HepG2 (cell line): ENCODE measurements around the gene PBOV1.

Experiments
- HDAC2 ChIP-seq: sonication (generic); formaldehyde crosslinking; IDR thresholded peaks from 2 replicates; pipeline ENCODE4 v1.4.0; 2020; ENCODE audit warnings: missing genetic modification reagents
- RXRA ChIP-seq: sonication (generic); formaldehyde crosslinking; IDR thresholded peaks from 2 replicates; pipeline ENCODE4 v1.5.1; 2020; ENCODE audit warnings: missing genetic modification reagents

GRCh38 chr6:138198430-138199091 is 19.7 kb downstream of the PBOV1 start:
- no peak for TF ChIP-seq RXRA (CRISPR knock-in tag)
- TF ChIP-seq HDAC2 (CRISPR knock-in tag), result no peak
